Measurements from ENCODE around the gene PGM1.

DNA sequence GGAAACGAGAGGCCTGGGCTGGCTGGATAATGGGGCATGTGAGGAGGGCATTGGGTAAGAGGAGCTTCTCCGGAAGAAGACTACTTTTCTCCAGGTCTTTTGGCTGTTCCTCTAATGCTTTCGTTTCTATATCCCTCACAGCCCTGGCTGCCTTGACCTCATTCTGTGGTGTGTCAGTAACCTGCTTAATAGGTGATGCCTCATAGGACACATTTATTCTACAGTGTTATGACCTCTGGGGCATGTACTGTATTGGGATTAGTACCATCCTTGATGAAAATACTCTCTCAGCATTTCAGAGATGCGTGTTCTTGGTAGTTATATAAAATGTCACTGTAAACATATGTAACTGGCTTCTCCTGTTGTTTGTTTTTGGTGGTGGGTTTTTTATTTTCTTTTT is 40.1 kb downstream of the PGM1 start:
- TF ChIP-seq POLR2A (IDR thresholded peaks at IDR 0.05; ENCODE audit: low read depth, low read length) (no peak), TAF1 (IDR thresholded peaks at IDR 0.05; ENCODE audit: low read depth, low read length) (no peak), POLR2AphosphoS5 (IDR thresholded peaks at IDR 0.05; ENCODE audit: low read depth, low read length) (no peak), PAX5 (IDR thresholded peaks at IDR 0.05; ENCODE audit: insufficient read depth, low read length, severe bottlenecking) (no peak)
